ENCODE results near the gene VAMP5.
A peak's percentile ranks its signal among the peaks of the same experiment; 100 is the strongest.
"Not testable (repeated sequence)": the region's sequence is repeated elsewhere in the genome, so short reads cannot be mapped to it uniquely, and the experiment has no call there.

VAMP5 gene, protein sequence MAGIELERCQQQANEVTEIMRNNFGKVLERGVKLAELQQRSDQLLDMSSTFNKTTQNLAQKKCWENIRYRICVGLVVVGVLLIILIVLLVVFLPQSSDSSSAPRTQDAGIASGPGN
- 2.4 to 6.6 (median 4.6) reads per million in 4 donors for total RNA-seq

DNA sequence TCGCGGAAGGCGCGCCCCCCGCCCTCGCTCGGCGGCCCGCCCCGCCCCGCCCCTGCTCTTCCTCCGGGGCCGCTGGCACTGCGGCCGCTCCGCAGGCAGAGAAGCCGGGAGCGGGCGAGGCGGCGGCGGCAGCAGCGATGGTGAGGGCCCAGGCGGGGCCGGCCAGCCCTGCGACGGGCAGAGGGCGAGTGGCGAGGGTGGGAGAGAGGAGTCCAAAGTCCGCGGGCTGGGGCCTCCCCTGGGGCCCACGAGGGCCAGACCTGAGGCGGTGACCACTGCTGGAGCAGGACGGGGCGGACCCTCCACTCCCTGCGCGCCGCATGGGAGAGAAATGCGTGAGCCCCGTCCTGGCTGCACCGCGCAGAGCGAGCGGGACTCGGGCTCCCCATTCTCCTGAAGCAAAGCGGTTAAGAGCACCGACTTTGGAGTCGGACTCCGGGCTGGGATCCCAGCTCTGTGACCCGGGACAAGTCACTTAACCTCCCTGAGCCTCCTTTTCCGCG lies at the start of gene VAMP5:
Gene VAMP5, plus strand, starts transcription at position 78 of the 503 bp plus-strand sequence. Its CDS starts 60 bp downstream, at position 138.
- peak in 3 of 5 donors; percentile 26 to 42 (median 31) for DNase-seq

DNA sequence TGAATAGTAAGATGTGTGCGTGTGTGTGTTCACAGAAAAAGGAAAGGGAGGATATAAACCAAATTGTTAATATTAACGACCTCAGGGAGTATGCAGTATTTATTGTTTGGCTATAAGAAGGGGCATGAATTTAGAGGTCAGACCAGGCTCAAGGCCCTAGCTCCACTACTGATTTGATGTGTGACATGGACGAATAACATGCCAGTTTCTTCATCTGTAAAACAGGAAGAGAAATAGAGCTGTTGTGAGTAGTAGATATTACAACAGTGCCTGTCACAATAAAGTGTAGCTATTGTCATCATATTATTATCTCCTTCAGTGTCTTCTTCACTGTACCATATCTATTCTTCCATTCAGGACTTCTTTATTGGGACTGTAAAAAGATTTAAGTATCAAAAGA lies 49.4 kb upstream of the VAMP5 start:
- DNase-seq = no peak

DNA sequence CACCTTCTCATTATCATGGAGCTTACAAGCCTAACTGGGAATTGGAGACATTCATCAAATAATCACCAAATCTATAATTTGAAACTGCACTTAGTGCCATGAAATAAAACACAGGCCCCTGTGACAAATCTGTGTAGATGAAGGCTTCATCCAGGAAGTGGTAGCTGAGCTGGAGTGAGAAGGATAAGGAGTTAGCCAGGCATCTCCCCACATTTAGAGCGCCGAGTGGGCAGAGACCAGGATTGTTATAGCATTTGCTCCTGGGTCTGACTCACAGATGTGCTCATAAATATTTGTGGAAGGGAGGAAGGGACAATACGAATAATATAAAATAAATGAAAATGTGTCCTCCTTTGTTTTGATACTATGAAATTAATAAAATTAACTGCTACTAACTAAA lies 47.8 kb upstream of the VAMP5 start:
- no peak for DNase-seq

GRCh38 chr2:85537600-85538506 lies 46.4 kb upstream of the VAMP5 start:
- DNase-seq = peak in 2 of 5 donors; percentile 6 to 43

- DNase-seq = peak; percentile 64 to 87 (median 73)
These were observed 45.5 kb upstream of the VAMP5 start, which contains the start of gene MAT2A for GRCh38 chr2:85538507-85539360. MAT2A (plus strand) TSS chr2:85539168; CDS start chr2:85539288, 120 bp downstream.

DNA sequence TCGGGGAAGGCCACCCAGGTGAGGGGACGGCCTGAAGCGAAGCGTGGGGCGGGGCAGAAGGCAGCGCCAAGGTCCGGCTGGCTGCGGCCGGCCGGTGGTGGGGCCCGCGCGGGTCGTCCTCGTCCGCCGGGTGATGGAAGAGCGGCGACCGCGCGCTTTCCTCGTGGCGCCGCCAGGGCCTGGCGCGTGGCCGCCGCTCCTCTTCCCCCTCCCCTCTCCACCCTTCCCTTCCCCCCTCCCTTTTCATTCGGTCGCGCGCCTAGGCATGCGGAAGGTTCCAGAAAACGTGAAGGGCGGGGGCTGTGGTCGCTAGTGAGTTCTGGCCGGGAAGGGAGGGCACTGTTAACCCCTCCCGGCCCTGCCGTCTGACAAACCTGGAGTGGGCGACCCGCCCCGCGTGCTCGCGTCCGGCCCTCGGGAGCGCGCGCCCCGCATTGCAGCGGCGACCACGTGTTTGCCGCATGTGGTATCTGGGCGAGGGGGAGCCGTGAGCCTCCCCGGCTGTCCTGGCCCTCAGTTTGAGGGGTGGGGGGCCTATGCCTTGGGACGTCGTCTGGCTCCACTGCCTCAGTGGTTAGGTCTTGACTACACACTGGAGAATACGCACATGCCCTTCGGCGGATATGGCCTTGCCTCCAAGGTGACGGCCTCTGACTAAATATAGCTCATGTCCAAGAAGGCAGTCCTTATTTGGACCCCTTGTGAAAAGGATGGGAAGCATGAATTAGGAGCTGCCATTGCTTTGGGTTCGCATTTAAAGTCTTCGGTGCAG lies 44.7 kb upstream of the VAMP5 start:
- peak; percentile 54 to 82 (median 63) for DNase-seq

DNA sequence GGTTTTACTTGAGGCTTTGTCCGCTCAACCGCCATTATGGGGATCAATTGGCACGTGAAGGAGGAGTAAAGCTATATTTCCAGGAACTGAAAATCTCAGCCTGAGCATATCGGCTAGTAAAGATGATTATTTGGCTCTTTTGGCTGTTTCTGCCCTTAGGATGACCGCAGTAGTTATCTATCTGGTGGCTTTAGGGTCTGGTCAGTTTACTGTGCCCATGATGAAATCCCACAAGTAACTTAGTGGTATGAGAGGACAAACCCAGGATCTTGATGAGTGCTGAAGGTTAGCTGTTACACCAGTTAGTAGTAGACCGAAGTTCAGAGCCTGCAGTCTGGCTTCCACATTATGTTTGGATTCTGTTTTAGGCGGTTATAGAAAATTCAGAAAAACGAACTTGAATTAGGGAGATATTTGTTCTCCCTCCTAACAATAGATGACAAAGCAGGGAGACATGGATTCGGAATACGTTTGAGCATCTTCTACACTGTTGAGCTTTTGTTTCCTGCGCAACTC lies 44.0 kb upstream of the VAMP5 start:
- DNase-seq = no peak

- DNase-seq = no peak
These were observed 43.0 kb upstream of the VAMP5 start for GRCh38 chr2:85541262-85541661.

DNA sequence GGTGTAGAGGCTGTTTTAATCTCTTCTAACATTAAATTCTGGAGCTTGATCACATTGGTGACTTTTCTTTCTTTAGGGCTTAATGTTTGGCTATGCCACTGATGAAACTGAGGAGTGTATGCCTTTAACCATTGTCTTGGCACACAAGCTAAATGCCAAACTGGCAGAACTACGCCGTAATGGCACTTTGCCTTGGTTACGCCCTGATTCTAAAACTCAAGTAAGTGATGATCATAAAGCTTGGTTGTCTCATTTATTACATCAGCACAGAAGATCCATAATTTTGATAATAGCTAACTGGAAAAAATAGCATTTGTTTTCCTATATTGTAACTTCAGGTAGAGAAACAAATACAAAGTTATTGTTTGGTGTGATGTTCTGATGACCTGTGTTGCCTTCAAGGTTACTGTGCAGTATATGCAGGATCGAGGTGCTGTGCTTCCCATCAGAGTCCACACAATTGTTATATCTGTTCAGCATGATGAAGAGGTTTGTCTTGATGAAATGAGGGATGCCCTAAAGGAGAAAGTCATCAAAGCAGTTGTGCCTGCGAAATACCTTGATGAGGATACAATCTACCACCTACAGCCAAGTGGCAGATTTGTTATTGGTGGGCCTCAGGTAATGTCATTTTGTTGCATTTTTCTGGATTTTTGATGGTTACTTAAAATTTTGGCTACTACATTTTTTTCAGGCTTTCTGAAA lies 42.3 kb upstream of the VAMP5 start:
- no peak for DNase-seq

GRCh38 chr2:85542777-85543176 lies 41.5 kb upstream of the VAMP5 start:
- DNase-seq = no peak

- DNase-seq = not testable (repeated sequence)
These were observed 40.0 kb upstream of the VAMP5 start for GRCh38 chr2:85544254-85544691.

DNA sequence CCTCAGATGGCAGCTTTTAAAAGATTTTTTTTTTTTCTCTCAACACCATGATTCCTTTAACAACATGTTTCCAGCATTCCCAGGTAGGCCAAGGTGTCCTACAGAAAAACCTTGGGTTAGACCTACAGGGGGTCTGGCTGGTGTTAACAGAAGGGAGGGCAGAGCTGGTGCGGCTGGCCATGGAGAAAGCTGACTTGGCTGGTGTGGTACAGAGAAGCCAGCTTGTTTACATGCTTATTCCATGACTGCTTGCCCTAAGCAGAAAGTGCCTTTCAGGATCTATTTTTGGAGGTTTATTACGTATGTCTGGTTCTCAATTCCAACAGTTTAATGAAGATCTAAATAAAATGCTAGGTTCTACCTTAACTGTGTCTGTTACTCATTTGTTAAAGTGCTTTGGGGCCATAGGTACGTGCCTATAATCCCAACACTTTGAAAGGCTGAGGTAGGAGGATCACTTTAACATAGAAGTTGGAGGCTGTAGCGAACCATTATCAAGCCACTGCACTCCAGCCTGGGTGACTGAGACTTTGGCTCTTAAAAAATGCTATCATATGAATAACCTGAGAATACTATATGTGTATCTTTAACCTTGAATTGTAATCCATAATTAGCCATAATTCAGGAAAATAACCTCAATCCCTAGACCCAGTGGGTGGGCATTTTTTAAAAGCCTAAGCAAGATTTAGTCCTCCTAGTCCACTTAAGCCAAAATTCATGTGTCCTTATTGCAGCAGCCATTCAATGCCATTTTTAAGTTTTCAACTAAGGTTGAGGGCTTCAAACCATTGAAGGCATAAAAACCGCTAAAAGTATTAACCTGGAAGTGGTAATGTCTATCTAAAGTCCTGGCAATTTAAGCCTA lies 39.1 kb upstream of the VAMP5 start:
- not testable (repeated sequence) for DNase-seq

DNA sequence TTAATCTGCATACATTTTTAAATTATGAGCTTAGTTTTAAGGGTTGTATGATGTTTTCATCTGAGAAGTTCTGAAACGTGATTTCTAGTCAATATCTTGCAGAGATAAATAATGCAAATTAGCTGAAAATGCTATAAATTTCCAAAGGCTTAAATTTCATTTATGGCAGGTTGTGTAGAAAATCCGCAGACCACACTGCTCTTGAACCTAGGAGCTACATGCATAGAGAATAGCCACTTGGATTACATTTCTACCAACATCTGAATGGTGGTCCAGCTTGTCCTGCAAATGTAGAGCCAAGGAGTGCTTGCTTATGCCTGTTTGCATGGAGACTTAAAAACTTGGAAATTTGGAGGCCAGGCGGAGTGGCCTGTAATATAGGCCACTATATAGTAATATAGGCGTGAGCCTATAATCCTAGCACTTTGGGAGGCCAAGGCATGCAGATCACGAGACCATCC lies 38.4 kb upstream of the VAMP5 start:
- DNase-seq = no peak

DNA sequence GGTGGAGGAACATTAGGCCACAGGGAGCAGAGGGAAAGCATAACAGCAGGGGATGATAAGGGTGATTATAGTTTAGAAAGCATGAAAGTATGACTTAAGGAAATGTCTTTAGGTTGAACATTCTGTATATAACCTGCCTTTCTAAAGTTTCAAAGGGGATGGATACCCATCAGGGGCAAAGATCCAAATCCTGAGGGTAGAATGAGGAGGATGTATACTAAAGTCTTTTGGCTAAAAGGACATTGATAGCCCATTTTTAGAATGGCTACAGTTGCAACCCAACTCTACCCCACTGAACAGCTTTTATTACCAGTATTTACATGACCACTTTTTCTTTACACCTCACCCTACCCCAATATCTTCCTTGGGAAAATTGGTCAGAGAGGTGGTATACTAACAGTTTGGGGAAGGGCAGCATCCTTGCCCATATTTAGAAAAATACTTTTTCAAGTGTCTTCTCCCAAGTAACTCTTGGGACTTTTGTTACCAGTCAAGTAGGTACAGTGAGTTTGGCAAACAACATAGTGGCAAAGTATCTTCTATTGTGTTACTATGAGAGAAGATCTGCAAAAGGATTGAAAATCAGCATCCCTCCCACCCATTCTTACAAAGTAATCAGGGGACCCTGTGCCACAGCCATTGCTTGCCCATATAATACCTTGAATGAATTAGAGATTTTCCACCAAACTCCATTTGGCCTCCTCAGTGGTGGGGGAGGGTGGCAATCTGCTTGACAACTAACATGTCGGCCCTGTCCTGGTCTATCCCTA lies 37.0 kb upstream of the VAMP5 start:
- no peak for DNase-seq

DNA sequence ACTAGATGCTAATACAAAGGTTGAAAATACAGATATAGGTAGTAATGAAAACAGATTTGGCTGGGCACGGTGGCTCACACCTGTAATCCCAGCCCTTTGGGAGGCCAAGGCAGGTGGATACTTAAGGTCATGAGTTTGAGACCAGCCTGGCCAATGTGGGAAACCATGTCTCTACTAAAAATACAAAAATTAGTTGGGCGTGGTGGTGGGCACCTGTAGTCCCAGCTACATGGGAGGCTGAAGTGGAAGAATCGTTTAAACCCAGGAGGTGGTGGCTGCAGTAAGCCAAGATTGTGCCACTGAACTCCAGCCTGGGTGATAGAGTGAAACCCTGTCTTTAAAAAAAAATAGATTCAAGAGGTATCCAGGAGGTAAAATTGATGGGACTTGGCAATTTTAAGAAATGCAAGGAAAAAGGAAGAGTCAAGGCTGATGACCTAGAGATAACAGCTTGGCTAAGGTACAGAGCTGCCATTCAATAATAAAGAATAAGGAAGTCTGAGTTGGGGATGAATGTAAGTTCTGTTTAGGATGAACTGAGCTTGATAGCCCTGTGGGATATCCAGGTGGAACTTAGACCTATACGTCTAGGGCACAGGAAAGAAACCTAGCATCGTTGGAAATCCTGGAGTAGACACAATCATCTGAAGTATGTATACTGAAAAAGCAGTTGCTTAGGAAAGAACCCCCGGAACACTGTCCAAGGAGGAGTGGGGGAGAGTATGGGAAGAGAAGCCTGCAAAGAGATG lies 36.2 kb upstream of the VAMP5 start:
- DNase-seq = no peak

DNA sequence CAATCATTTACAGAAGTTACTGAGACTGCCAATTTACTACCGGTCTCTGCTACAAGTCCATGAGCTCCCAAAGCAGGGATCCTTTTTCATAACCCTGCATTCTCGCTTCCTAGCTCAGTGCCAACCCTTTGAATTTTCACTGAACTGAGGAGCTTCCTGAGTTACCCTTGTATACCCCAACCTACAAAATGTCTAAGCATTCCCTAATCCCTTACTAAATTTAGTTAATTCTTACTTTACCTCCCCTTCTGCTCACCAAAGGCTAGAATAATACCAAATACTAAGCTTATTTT lies 35.7 kb upstream of the VAMP5 start:
- no peak for DNase-seq

DNA sequence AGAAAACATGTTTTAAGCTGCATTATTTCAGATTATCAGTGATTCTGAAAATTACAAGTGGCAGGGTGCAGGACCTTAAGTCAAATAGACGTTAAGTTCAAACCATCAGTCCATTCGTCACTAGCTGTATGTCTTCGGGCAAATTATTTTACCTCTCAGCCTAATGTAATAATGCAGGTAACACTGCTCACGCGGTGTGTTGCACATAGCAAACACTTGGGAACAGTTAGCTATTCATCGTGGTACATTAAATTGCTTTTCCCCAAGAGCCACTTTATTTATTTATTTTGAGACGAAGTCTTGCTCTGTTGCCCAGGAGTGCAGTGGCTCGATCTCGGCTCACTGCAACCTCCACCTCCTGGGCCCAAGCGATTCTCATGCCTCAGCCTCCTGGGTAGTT lies 35.1 kb upstream of the VAMP5 start:
- no peak for DNase-seq

DNA sequence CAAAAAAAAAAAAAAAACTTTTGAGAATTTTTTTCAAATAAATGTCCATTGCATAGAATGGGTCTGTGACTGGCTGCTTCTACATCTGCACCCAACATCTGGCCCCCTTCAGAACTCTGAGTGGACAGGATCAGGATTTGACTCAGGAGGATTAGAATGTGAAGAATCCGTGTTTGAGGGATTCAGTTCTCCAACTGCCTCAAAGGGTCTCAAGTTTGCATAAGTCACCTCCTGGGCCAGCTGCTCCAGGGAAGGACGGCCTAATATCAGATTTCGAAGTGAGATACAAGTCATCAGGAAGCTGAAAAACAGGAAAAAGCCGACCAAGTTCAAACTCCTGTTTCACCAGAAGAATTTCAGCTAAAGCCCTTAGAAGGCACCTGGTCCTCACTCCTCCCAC lies 34.4 kb upstream of the VAMP5 start:
- no peak for DNase-seq

DNA sequence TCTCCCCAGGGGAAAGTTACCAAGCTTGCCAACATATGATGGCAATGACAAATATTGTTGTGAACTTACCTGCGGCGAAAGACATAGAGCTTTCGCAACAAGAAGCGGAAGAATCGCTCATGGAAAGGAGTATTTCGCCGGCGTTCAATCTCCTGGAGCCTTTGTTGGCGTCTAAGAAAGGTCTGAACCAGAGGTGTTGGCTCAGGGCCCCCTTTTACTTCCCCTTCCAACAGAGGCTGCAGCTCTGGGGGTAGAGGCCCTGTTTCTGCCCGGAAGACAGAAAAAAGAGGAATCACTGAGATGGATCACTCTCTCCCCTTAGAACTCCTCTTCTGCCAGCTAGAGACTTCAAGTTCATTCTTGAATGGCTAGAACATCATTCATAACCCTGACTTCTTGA lies 33.7 kb upstream of the VAMP5 start:
- DNase-seq = no peak
